HepG2 (cell line): ENCODE measurements around the gene CD99L2. TPM values are rescaled to one million over a fixed set of nuclear protein-coding genes. Genes with fewer than 3 reads are reported as not detected.

Experiments
- ATAC-seq: fragments of 200-7000 bp; cut with Tn5 transposase; 3 replicates; pipeline ENCODE4 v1.9.1; 2020; ENCODE audit warnings: mild to moderate bottlenecking, moderate library complexity
- BruUV-seq: library from RNA; stranded (reverse); fragments of 400-500 nt; replicated peaks from 2 replicates; lab custom pipeline; 2021; lab: Mats Ljungman, UMichigan
- CTCF ChIA-PET: fragments of 300-600 bp; formaldehyde crosslinking; extraction: SDS; loops from one replicate; lab custom pipeline; 2021; ENCODE audit warnings: low total read pairs, inconsistent platforms, low intra/inter-chr PET ratio; lab: Yijun Ruan, JAX
- POLR2A ChIA-PET: fragments of 350-600 bp; sonication (Branson Sonifier 250); formaldehyde crosslinking; loops from one replicate; lab custom pipeline; 2020; ENCODE audit warnings: antibody characterized with exemption, inconsistent platforms; lab: Yijun Ruan, JAX
- DNase-seq: peaks from one replicate; pipeline ENCODE4 v3.0.0-alpha.2; 2015; ENCODE audit warnings: low spot score
- FAIRE-seq: peaks from 3 replicates; lab custom pipeline; 2011; peaks lifted over from hg19 to GRCh38; lab: Jason Lieb, UNC
- H2AFZ ChIP-seq: one replicate; pipeline ENCODE4 v1.6.1; 2011; ENCODE audit warnings: low read length, inconsistent platforms
- H3K27ac ChIP-seq: fragments of 300-600 bp; 3 replicates; pipeline ENCODE4 v1.8.0; 2011; ENCODE audit warnings: mixed run types, mild to moderate bottlenecking, mixed read lengths, low read length, inconsistent platforms; ENCODE audit not compliant: insufficient read depth; ENCODE audit errors: extremely low read length
- H3K27me3 ChIP-seq, 2 experiments: fragments of 200-600 bp in 1 of 2; 2 replicates in 1 of 2; 3 replicates in 1 of 2; pipeline versions ENCODE4 v1.6.0 to v1.8.0; 2011; ENCODE audit warnings: low read length in 2 of 2, mild to moderate bottlenecking in 2 of 2, moderate library complexity in 2 of 2, inconsistent platforms in 1 of 2; ENCODE audit not compliant: insufficient read depth in 2 of 2, control insufficient read depth in 1 of 2
- H3K36me3 ChIP-seq, 2 experiments: fragments of 200-600 bp in 1 of 2; replicated peaks in 1 of 2; 2 replicates in 1 of 2; 3 replicates in 1 of 2; pipeline versions ENCODE4 v1.5.1 to v1.8.0; 2011; ENCODE audit warnings: low read length in 2 of 2, inconsistent platforms in 1 of 2; ENCODE audit not compliant: insufficient read depth in 2 of 2, control insufficient read depth in 1 of 2
- H3K4me1 ChIP-seq: 2 replicates; pipeline ENCODE4 v1.5.1; 2012; ENCODE audit warnings: low read length, inconsistent platforms; ENCODE audit not compliant: insufficient read depth
- H3K4me2 ChIP-seq: 2 replicates; pipeline ENCODE4 v1.6.0; 2011; ENCODE audit warnings: low read depth, low read length, inconsistent platforms
- H3K4me3 ChIP-seq, 3 experiments: fragments of 200-600 bp in 1 of 3; sonication (generic), shearing (Covaris generic) in 1 of 3; replicated peaks in 1 of 3; 2 replicates each; pipeline ENCODE4 v1.5.1; 2011 to 2016; ENCODE audit warnings: low read length in 3 of 3, inconsistent platforms in 2 of 3, low read depth in 2 of 3, mild to moderate bottlenecking in 2 of 3, control low read depth in 1 of 3, mixed read lengths in 1 of 3; ENCODE audit not compliant: insufficient read depth in 1 of 3
- H3K79me2 ChIP-seq: one replicate; pipeline ENCODE4 v1.6.1; 2011; ENCODE audit warnings: low read length, inconsistent platforms; ENCODE audit not compliant: insufficient read depth
- H3K9ac ChIP-seq: 2 replicates; pipeline ENCODE4 v1.6.0; 2011; ENCODE audit warnings: mild to moderate bottlenecking, low read depth, low read length, inconsistent platforms; ENCODE audit not compliant: insufficient read depth
- H3K9me3 ChIP-seq: 2 replicates; pipeline ENCODE4 v1.5.1; 2012; ENCODE audit warnings: mild to moderate bottlenecking, low read length
- H4K20me1 ChIP-seq: 2 replicates; pipeline ENCODE4 v1.6.0; 2011; ENCODE audit warnings: inconsistent platforms, mild to moderate bottlenecking, low read length, moderate library complexity; ENCODE audit not compliant: insufficient read depth
- ATAD3A ChIP-seq: sonication (generic); formaldehyde crosslinking; IDR thresholded peaks from 2 replicates; pipeline ENCODE4 v1.4.0; 2020; ENCODE audit warnings: missing genetic modification reagents
- CREBL2 ChIP-seq: sonication (generic); formaldehyde crosslinking; IDR thresholded peaks from 2 replicates; pipeline ENCODE4 v1.8.1; 2023; ENCODE audit warnings: missing genetic modification reagents, mild to moderate bottlenecking, borderline replicate concordance
- HHEX ChIP-seq: IDR thresholded peaks from 2 replicates; pipeline ENCODE4 v1.6.1; 2016; ENCODE audit warnings: control low read depth
- SMYD3 ChIP-seq: sonication (generic); formaldehyde crosslinking; IDR thresholded peaks from 2 replicates; pipeline ENCODE4 v1.8.1; 2023; ENCODE audit warnings: mild to moderate bottlenecking, missing genetic modification reagents
- TGIF2 ChIP-seq: IDR thresholded peaks from 2 replicates; pipeline ENCODE4 v1.6.1; 2016; ENCODE audit warnings: control low read depth, missing compliant biosample characterization
- ZBTB2 ChIP-seq: sonication (generic); formaldehyde crosslinking; IDR thresholded peaks from 2 replicates; pipeline ENCODE4 v1.8.0; 2022; ENCODE audit warnings: low read depth, missing genetic modification reagents
- ZFP82 ChIP-seq: sonication (generic); formaldehyde crosslinking; IDR thresholded peaks from 2 replicates; pipeline ENCODE4 v1.5.1; 2020; ENCODE audit warnings: mild to moderate bottlenecking, missing genetic modification reagents, borderline replicate concordance
- WGBS: methylation state at CpG from one replicate; pipeline ENCODE4 v1.1.6; 2017; ENCODE audit warnings: low lambda C conversion rate; 5-methylcytosine and 5-hydroxymethylcytosine counted together
- in situ Hi-C: cut with HindIII; loops from 2 replicates; pipeline ENCODE4 v1.10.0; 2017; ENCODE audit warnings: low pct_unique_long_range_greater_than_20kb; ENCODE audit not compliant: extremely low pct_ligation_motif_present
- intact Hi-C: fragments of 100-400 bp; cut with micrococcal nuclease; formaldehyde crosslinking; loops from one replicate; pipeline ENCODE4 v1.10.0; 2022; ENCODE audit not compliant: unreplicated experiment
- polyA plus RNA-seq, 8 experiments: library from polyadenylated mRNA; depleted of rRNA in 3 of 8; stranded (reverse) in 7 of 8; unstranded in 1 of 8; fragments of >200 nt; fragmentation: Illumina TruSeq in 4 of 8; extraction: Trizol in 4 of 8; gene quantifications; 2 replicates each; pipeline versions ENCODE4 v1.2.1 to v1.2.3, GENCODE V29; 2011 to 2016; ENCODE audit warnings: low read depth in 4 of 8, missing spikeins in 1 of 8, mixed read lengths in 1 of 8; ENCODE audit not compliant: insufficient read depth in 1 of 8
- total RNA-seq, 5 experiments: library from RNA; depleted of rRNA; stranded (reverse); fragments of >200 nt; fragmentation: Illumina TruSeq; extraction: Trizol; gene quantifications; 2 replicates each; pipeline ENCODE4 v1.2.3, GENCODE V29; 2016; ENCODE audit warnings: low read depth in 1 of 5

The CD99L2 gene
- total and polyA plus RNA-seq, 2 of the 13 experiments (the other 11 are each of a cell fraction or from before 2014, with no cell fraction given), result 6.9 to 7.6 TPM

GRCh38 chrX:150757371-150757770, 141.1 kb downstream of the CD99L2 start (continued):
- no peak for TF ChIP-seq ATAD3A
- TF ChIP-seq SMYD3 (CRISPR knock-in tag), result no peak

GRCh38 chrX:150753968-150754367, 144.5 kb downstream of the CD99L2 start:
- H3K27ac ChIP-seq, result no peak overlapping the region
- TF ChIP-seq ZFP82 (CRISPR knock-in tag), result no peak
- no peak for TF ChIP-seq ZBTB2 (CRISPR knock-in tag)
- TF ChIP-seq TGIF2 (CRISPR knock-in tag), result no peak
- TF ChIP-seq HHEX (CRISPR knock-in tag), result no peak
- TF ChIP-seq CREBL2, result no peak
- H4K20me1 ChIP-seq, result no peaks in the 10 kb centered on the region
- H3K27me3 ChIP-seq, result no peaks in the 10 kb centered on the region
- FAIRE-seq (peak; percentile 30), ATAC-seq (no peak), DNase-seq (no peak)
- H3K4me1 ChIP-seq, result no peaks in the 10 kb centered on the region
- in situ Hi-C loops, result no loop called here
- no peak overlapping the region for H3K4me3 ChIP-seq
- H3K9ac ChIP-seq, result no peak overlapping the region
- intact Hi-C loops, result no loop called here
- WGBS, result 100% methylated on average over 4 of the region's 4 CpGs
- H3K4me2 ChIP-seq, result no peak overlapping the region
- H3K9me3 ChIP-seq, result no peaks in the 10 kb centered on the region
- H3K79me2 ChIP-seq, result no peaks in the 10 kb centered on the region
- no TSS peak for BruUV-seq
- ChIA-PET CTCF (no interaction called here), POLR2A (no interaction called here)
- no peak overlapping the region for H2AFZ ChIP-seq
- H3K36me3 ChIP-seq, result no peaks in the 10 kb centered on the region; a peak in 2 of 5 replicates
